HG03469 (cell line): ENCODE results near the gene ADRA2C.

Source experiments
- ATAC-seq: cut with Tn5 transposase; IDR thresholded peaks from one replicate; pipeline ENCODE4 v1.9.1; 2021; ENCODE audit warnings: mild to moderate bottlenecking, moderate library complexity, moderate number of reproducible peaks; ENCODE audit not compliant: unreplicated experiment

ADRA2C gene

DNA sequence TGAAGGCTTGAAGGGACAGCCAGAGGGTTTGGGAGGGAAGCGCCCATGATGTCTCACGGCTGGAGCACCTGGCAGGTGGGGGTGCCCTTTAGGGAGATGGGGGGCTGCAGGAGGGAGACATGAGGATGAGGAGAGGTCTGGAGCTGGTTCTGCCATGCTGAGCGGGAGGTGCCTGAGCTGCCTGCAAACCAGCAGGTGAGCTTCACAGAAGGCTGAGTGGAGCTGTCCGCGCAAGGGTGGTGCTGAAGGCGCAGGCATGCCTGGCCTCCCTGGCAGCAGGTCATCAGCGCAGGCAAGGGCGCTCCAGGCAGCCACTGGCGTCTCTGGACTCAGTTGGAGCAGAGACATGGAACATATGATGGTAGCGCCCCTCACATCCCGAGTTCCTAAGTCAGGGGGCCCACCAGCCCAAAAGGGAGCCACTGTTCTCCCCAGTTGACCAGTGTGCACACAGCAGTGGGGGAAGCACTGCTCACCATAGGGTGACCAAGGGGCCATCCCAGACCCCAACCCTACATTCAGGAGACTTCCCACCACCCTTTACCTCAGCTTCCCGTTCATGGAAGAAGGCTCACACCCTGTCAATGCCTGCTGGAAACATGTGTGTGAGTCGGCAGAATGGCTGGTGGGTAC lies 25.8 kb downstream of the ADRA2C start:
- ATAC-seq: no peak

GRCh38 chr4:3792813-3793212 lies 26.6 kb downstream of the ADRA2C start:
- no peak for ATAC-seq

- no peak for ATAC-seq
These were observed 27.4 kb downstream of the ADRA2C start for GRCh38 chr4:3793545-3793944.

DNA sequence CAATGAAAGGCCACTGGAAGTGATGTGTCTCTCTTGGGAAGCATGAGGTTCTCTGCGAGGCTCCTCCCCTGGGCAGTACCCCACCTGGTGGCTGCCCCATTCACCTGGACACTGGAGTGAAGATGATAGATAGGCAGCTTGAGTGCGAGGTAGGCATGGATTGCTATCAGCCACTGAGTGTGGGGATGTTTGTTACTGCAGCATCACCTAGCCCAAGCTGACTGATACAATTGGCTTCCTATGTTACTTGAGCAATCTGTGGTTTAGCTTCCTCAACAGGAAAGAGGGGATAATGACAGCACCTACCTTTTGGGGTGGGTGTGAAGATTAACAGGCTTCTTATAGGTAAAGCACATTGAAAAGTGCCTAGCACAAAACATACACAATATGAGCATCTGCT lies 30.8 kb downstream of the ADRA2C start:
- no peak for ATAC-seq

- no peak for ATAC-seq
These were observed 31.9 kb downstream of the ADRA2C start for GRCh38 chr4:3797831-3798790.

DNA sequence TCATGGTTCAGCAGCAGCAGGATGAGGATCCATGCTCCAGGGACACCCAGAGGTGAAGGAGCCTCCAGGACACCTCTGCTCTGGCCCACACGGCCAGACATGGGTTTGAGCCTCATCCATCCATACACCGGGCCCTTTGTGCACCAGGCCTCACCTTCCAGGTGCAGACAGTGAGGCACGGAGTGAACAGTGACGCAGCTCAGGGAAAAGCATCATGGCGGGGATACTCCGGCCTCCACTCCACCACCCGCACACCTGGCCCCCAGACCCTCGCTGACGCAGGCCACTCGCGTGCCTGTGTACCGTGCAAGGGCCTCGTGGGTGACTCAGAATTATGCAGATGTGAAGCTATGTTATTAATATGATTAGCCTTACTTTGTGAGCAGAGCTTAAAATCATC lies 33.3 kb downstream of the ADRA2C start:
- no peak for ATAC-seq

GRCh38 chr4:3800351-3800750 lies 34.2 kb downstream of the ADRA2C start:
- no peak for ATAC-seq

- no peak for ATAC-seq
These were observed 35.3 kb downstream of the ADRA2C start for GRCh38 chr4:3801521-3801920.

- no peak for ATAC-seq
These were observed 35.9 kb downstream of the ADRA2C start for GRCh38 chr4:3801931-3802550.

- ATAC-seq: no peak
These were observed 36.6 kb downstream of the ADRA2C start for GRCh38 chr4:3802571-3803474.

GRCh38 chr4:3803475-3803847 lies 37.3 kb downstream of the ADRA2C start:
- ATAC-seq: no peak

GRCh38 chr4:3803946-3804345 lies 37.8 kb downstream of the ADRA2C start:
- no peak for ATAC-seq

GRCh38 chr4:3805026-3805425 lies 38.8 kb downstream of the ADRA2C start:
- no peak for ATAC-seq

DNA sequence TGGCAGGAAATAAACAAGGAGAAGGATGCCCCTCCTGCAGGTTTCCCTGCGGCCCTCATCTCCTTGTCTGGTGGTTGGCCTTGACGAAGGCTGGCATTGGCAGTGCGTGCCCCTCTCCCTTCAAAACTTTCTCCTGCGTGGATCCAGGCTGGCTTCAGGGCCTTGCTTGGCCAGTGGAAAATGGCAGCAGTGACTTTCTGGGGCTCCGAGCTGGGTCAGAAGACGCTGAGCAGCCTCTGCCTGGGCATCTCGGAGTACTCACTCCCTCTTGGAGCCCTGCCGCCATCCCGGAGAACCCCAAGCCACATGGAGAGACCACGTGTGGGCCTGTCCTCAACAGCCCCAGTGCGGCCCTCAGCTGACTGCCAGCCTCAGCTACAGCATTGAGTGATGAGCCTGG lies 39.5 kb downstream of the ADRA2C start:
- no peak for ATAC-seq

GRCh38 chr4:3807311-3807710 lies 41.1 kb downstream of the ADRA2C start:
- ATAC-seq: no peak

DNA sequence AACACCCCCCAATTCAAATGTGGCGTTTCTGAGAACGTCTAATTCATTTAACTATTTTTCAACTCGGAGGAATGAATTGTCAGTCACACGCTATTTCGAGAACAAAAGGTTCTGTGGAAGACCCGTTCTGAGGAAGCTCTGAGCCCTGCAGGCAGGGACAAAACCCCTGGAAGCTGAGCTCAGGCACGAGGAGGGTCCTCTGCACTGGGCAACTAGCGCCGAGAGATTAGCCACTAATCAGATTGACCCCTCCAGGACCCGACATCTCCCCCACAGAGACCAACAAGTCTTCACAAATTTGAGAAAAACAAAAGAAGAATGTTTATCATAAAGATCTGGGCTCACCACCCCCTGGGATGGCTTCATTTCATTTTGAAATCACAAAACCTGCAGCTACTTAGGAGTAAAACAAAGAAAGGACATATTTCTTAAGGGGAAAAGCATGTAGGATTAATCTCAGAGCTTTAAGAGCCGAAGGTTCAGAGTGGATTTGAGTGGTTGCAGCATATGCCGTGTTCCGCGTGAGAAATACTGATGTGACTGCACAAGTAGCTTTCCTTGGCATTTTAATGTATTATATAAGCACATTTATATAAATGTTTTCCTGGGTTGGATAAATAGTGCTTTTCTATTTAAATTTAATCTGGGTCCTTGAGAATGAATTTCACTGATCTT lies 41.8 kb downstream of the ADRA2C start:
- ATAC-seq: no peak

DNA sequence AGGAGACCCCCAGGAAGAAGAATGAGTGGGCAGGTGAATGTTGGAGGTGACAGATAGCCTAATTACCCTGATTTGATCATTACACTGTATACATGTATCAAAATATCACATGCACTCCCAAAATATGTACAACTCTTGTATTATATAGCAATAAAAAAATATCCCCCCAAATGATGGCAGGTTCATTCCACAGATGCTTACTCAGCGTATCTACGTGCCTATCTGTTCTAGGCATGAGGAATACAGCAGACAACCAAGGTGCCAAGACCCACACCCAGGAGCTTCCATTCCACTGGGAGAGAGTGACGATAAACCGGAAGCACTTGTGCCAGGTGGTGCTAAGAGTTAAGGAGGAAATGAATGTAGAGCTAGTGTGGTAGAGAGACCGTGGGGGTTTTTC lies 42.4 kb downstream of the ADRA2C start:
- ATAC-seq: no peak

DNA sequence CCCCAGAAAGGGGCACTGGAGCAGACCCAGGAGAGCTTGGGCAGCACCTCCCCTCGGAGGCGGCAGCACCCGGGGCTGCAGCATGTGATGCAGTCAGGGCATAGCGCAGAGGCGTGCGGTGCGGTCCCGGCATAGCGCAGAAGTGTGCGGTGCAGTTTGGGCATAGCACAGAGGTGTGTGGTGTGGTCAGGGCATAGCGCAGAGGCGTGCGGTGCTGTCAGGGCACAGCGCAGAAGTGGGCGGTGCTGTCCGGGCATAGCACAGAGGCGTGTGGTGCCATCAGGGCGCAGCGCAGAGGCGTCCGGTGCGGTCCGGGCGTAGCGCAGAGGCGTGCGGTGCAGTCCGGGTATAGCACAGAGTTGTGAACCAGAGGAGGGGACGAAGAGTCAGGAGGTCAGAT lies 42.8 kb downstream of the ADRA2C start:
- no peak for ATAC-seq

GRCh38 chr4:3809451-3810110 lies 43.4 kb downstream of the ADRA2C start:
- ATAC-seq: no peak
